ENCODE results near the gene CECR2.

CECR2 gene

GRCh38 chr22:17388235-17388634 lies 19.0 kb downstream of the CECR2 start:
- Histone ChIP-seq H3K9ac (ENCODE audit: low read length) (no peak overlapping the region), H2AFZ (ENCODE audit: low read length) (no peak overlapping the region), H3K4me3 (ENCODE audit: low read depth, low read length, poor library complexity, severe bottlenecking) (no peak overlapping the region), H4K20me1 (ENCODE audit: insufficient read depth, low read length) (no peaks in the 10 kb centered on the region), H3K27me3 (ENCODE audit: insufficient read depth, low read length) (no peaks in the 10 kb centered on the region), H3K4me1 (ENCODE audit: insufficient read depth, low read length, severe bottlenecking) (no peaks in the 10 kb centered on the region), H3K9me2 (ENCODE audit: low read depth, low read length) (no peaks in the 10 kb centered on the region), H3K27ac (ENCODE audit: low read depth, low read length, poor library complexity, severe bottlenecking) (no peak overlapping the region), H3K9me3 (ENCODE audit: low read length) (peaks cover 2% of the 10 kb centered on the region; the same call in 1 of the 2 replicates), H3K4me2 (ENCODE audit: low read length) (no peak overlapping the region), H3K36me3 (ENCODE audit: insufficient read depth, low read length) (no peaks in the 10 kb centered on the region), H3K79me2 (ENCODE audit: insufficient read depth, low read length) (no peaks in the 10 kb centered on the region), H3F3A (ENCODE audit: insufficient read depth, low read length) (no peaks in the 10 kb centered on the region)
- TF ChIP-seq EZH2 (IDR thresholded peaks at IDR 0.05; ENCODE audit: borderline replicate concordance, low read length) (no peak), CTCF (IDR thresholded peaks at IDR 0.05; ENCODE audit: low read length) (no peak)

GRCh38 chr22:17390087-17390486 lies 20.8 kb downstream of the CECR2 start:
- H4K20me1 ChIP-seq (ENCODE audit: insufficient read depth, low read length) = no peaks in the 10 kb centered on the region
- no peak for TF ChIP-seq CTCF (IDR thresholded peaks at IDR 0.05; ENCODE audit: low read length)
- no peak for TF ChIP-seq EZH2 (IDR thresholded peaks at IDR 0.05; ENCODE audit: borderline replicate concordance, low read length)

GRCh38 chr22:17396516-17396915 lies 27.3 kb downstream of the CECR2 start:
- Histone ChIP-seq H3K4me3 (ENCODE audit: low read depth, low read length, poor library complexity, severe bottlenecking) (no peak overlapping the region), H3K9me2 (ENCODE audit: low read depth, low read length) (no peaks in the 10 kb centered on the region), H3K9ac (ENCODE audit: low read length) (no peak overlapping the region), H3K79me2 (ENCODE audit: insufficient read depth, low read length) (no peaks in the 10 kb centered on the region), H3F3A (ENCODE audit: insufficient read depth, low read length) (no peaks in the 10 kb centered on the region), H3K4me2 (ENCODE audit: low read length) (no peak overlapping the region), H3K36me3 (ENCODE audit: insufficient read depth, low read length) (no peaks in the 10 kb centered on the region), H3K27me3 (ENCODE audit: insufficient read depth, low read length) (no peaks in the 10 kb centered on the region), H3K4me1 (ENCODE audit: insufficient read depth, low read length, severe bottlenecking) (no peaks in the 10 kb centered on the region), H2AFZ (ENCODE audit: low read length) (no peak overlapping the region), H3K27ac (ENCODE audit: low read depth, low read length, poor library complexity, severe bottlenecking) (no peak overlapping the region), H4K20me1 (ENCODE audit: insufficient read depth, low read length) (no peaks in the 10 kb centered on the region), H3K9me3 (ENCODE audit: low read length) (no peaks in the 10 kb centered on the region)
- TF ChIP-seq EZH2 (IDR thresholded peaks at IDR 0.05; ENCODE audit: borderline replicate concordance, low read length) (no peak), CTCF (IDR thresholded peaks at IDR 0.05; ENCODE audit: low read length) (no peak)

More at GRCh38 chr22:17390087-17390486, 20.8 kb downstream of the CECR2 start:
- no peak overlapping the region for H3K27ac ChIP-seq (ENCODE audit: low read depth, low read length, poor library complexity, severe bottlenecking)
- H3K9me2 ChIP-seq (ENCODE audit: low read depth, low read length) = no peaks in the 10 kb centered on the region
- H3K9me3 ChIP-seq (ENCODE audit: low read length) = no peaks in the 10 kb centered on the region
- H3K27me3 ChIP-seq (ENCODE audit: insufficient read depth, low read length) = no peaks in the 10 kb centered on the region
- H3K4me1 ChIP-seq (ENCODE audit: insufficient read depth, low read length, severe bottlenecking) = no peaks in the 10 kb centered on the region
- no peaks in the 10 kb centered on the region for H3K79me2 ChIP-seq (ENCODE audit: insufficient read depth, low read length)
- H3K4me3 ChIP-seq (ENCODE audit: low read depth, low read length, poor library complexity, severe bottlenecking) = no peak overlapping the region
- H3K36me3 ChIP-seq (ENCODE audit: insufficient read depth, low read length) = no peaks in the 10 kb centered on the region
- no peak overlapping the region for H2AFZ ChIP-seq (ENCODE audit: low read length)
- H3K4me2 ChIP-seq (ENCODE audit: low read length) = no peak overlapping the region
- H3K9ac ChIP-seq (ENCODE audit: low read length) = no peak overlapping the region
- H3F3A ChIP-seq (ENCODE audit: insufficient read depth, low read length) = no peaks in the 10 kb centered on the region
